Astrocyte of the spinal cord (primary cell): ENCODE measurements around the gene MBLAC2.

Source experiments
- DNase-seq: peaks from one replicate; pipeline ENCODE4 v3.0.0; 2011; ENCODE audit warnings: low read depth, low spot score
- H3K4me3 ChIP-seq: 2 replicates; pipeline ENCODE4 v1.5.1; 2011; ENCODE audit warnings: low read depth, mild to moderate bottlenecking, low read length, moderate library complexity
- in situ Hi-C: cut with HindIII; loops from 2 replicates; pipeline ENCODE4 v1.10.0; 2017; ENCODE audit warnings: low sequenced_read_pairs
- TF ChIP-seq, protein P1 (sequence below): IDR thresholded peaks from 2 replicates; pipeline ENCODE4 v1.5.1; 2012; ENCODE audit warnings: low read depth, mild to moderate bottlenecking, low read length, inconsistent platforms

MBLAC2 gene

DNA sequence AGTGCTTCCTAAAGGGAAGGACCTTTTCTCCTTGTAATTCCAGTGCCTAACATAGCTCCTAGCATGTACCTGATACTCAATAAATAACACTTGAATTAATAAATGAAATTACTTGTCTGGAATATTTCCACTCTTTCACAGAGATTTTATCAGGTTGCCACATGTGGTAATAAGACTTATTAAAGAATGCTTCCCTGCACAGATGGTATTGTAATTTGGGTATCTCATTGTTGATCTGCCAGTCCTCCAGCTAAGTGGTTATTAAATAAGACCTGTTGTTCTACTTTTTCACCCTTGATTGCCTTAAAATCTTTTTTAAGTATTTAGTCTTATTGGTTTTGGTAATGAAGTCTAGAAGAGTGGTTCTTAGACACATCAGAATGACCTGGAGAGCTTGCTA lies 36.9 kb downstream of the MBLAC2 start:
- in situ Hi-C loops, result no loop called here
- DNase-seq, result no peak
- no peak overlapping the region for H3K4me3 ChIP-seq
- TF ChIP-seq, protein P1, sequence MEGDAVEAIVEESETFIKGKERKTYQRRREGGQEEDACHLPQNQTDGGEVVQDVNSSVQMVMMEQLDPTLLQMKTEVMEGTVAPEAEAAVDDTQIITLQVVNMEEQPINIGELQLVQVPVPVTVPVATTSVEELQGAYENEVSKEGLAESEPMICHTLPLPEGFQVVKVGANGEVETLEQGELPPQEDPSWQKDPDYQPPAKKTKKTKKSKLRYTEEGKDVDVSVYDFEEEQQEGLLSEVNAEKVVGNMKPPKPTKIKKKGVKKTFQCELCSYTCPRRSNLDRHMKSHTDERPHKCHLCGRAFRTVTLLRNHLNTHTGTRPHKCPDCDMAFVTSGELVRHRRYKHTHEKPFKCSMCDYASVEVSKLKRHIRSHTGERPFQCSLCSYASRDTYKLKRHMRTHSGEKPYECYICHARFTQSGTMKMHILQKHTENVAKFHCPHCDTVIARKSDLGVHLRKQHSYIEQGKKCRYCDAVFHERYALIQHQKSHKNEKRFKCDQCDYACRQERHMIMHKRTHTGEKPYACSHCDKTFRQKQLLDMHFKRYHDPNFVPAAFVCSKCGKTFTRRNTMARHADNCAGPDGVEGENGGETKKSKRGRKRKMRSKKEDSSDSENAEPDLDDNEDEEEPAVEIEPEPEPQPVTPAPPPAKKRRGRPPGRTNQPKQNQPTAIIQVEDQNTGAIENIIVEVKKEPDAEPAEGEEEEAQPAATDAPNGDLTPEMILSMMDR, result no peak

DNA sequence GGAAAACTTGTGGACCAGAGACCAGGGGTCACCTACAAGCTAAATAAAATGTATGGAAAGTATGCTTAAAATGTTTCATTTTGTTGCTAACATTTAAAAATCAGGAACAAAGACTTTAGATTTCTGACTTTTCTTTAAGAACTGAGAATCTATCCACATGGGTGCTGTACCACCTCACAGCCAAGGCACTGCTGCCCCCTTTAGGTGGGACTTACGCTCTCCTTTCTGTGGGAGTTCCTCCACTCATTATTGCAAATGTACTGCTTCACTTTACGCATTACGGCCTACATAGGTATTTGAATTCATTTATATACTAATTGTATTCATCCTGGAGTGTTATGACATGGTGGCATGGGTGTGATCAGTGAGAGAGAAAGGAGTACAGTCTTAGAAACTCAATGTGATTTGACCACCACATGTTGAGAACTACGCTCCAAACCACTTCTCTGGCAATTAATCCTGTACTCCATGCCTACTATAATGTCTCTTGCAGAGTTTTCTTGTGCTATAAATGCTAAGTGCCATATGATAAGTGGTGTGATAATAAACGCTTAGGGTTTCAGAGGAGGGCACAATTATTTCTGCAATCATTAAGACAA lies 40.4 kb downstream of the MBLAC2 start:
- TF ChIP-seq, protein P1, result peak; percentile 82
- H3K4me3 ChIP-seq, result no peak overlapping the region
- peak; percentile 47 for DNase-seq
- in situ Hi-C loops, result no loop called here

DNA sequence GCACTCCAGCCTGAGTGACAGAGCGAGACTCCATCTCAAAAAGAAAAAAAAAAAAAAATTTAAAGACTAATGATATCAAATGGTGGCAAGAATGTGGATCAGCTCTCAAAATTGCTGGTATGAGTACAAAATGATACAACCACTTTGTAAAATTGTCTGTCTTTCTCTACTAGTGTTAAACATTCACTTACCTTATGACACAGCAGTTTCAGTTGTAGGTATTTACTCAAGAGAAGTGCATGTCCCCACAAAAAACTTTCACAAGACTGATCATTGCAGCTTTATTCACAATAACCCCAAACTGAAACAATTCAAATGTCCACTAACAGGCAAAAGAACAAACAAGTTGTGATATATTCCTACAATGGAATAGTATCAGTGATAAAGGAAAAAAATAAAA lies 50.3 kb downstream of the MBLAC2 start:
- TF ChIP-seq, protein P1, result no peak

DNA sequence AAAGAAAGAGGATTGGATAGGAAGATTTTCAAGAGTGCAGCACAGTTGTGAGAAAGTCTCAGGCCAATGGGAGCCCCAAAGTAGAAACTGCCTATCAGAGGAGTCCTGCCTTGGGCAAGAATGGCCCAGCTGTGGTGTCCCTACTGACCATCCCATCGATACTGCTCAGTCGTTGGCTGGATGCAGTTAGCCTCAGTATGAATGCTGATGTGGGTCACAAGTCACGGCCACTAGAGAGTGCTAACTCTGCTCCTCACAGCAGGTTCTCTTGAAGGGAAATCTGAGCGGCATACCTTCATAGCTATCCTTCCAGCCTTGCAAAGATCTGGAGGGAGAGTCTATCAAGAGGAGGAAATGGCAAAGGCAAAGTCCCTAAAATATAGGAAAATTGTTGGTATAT lies 53.4 kb downstream of the MBLAC2 start:
- TF ChIP-seq, protein P1, result peak; percentile 21
- in situ Hi-C loops, result no loop called here
- DNase-seq, result no peak
- H3K4me3 ChIP-seq, result no peak overlapping the region

More for the DNA sequence above, 50.3 kb downstream of the MBLAC2 start:
- no peak for DNase-seq
- in situ Hi-C loops, result no loop called here
- H3K4me3 ChIP-seq, result no peak overlapping the region

DNA sequence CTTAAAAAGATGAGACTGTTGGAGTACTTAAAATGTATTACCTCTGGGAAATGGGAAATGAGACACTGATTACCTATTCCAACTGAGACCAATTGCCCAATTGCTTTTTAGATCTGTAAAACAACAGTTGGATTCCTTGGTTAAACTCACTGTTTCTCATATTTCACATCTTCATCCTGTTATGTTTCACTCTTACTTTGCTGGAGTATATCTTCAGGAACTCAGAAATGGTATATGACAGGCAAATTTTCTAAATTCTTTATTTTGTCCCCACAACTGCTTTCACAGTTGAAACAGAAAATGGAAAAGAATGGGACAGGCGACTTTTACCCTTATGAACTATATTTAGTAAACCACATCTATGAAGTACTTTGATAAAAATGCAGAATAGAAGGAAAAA lies 56.4 kb downstream of the MBLAC2 start:
- TF ChIP-seq, protein P1, result no peak
- in situ Hi-C loops, result no loop called here
- H3K4me3 ChIP-seq, result no peak overlapping the region
- DNase-seq, result no peak

DNA sequence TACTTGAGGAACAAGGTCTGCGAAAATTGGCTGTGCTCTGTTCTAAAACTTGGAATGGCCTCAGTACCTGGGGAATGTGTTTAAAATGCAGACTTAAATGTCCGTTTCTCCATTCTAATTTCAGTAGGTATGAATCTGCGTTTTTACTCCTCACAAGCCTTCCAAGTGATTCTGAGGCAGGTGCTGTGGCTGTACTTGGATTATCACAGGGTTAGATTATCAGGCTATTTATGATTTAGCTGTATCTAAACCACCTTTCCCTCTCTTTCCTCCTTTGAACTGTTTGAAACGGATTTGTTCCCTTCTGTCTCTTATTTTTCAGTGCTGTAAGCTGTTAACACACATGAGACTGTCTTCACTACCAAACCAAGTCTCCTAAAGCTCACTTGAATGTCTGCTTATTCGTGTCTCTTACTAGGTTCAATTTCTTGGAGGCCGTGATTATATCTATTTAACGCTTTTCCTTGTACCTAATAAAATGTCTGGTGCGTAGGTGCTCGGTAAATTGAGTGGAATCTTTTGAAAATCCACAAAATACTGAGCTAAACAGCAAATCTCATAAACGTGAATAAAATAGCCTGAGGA lies 64.3 kb downstream of the MBLAC2 start:
- in situ Hi-C loops, result no loop called here
- DNase-seq, result no peak

More for the DNA sequence above, 64.3 kb downstream of the MBLAC2 start:
- peak overlapping the region; percentile 79 for H3K4me3 ChIP-seq
- TF ChIP-seq, protein P1, result no peak
